Measurements from ENCODE around the gene GLIPR1.
A peak's percentile ranks its signal among the peaks of the same experiment; 100 is the strongest.
"Not testable (repeated sequence)": the region's sequence is repeated elsewhere in the genome, so short reads cannot be mapped to it uniquely, and the experiment has no call there.

The GLIPR1 gene

GRCh38 chr12:75511116-75512048 lies 30.8 kb downstream of the GLIPR1 start, which contains the start of gene KRR1:
Gene KRR1 (minus strand): TSS chr12:75511609. CDS start chr12:75511597, 12 bp downstream.
- peak within 1 kb of the TSS; percentile 99 for H3K4me3 Mint-ChIP-seq
- H3K4me1 Mint-ChIP-seq, result peaks cover 22% of the 10 kb centered on the region
- ATAC-seq (ENCODE audit: low read depth) (peak; percentile 94), DNase-seq (ENCODE audit: low spot score in 2 of 2) (peak; percentile 73 to 77)
- H3K9me3 Mint-ChIP-seq, result no peaks in the 10 kb centered on the region
- H3K27ac Mint-ChIP-seq, result peak within 1 kb of the TSS; percentile 98
- H3K36me3 Mint-ChIP-seq, result no peaks in the 10 kb centered on the region
- H3K27me3 Mint-ChIP-seq, result no peaks in the 10 kb centered on the region

- not testable (repeated sequence) for H3K27me3 Mint-ChIP-seq; H3K4me1 Mint-ChIP-seq; DNase-seq (ENCODE audit: low spot score in 2 of 2); H3K36me3 Mint-ChIP-seq; ATAC-seq (ENCODE audit: low read depth); H3K9me3 Mint-ChIP-seq; H3K27ac Mint-ChIP-seq; H3K4me3 Mint-ChIP-seq
Observed at GRCh38 chr12:75521224-75521623, 40.7 kb downstream of the GLIPR1 start.

- not testable (repeated sequence) for H3K27ac Mint-ChIP-seq; H3K36me3 Mint-ChIP-seq; H3K4me1 Mint-ChIP-seq; ATAC-seq (ENCODE audit: low read depth); H3K9me3 Mint-ChIP-seq; H3K27me3 Mint-ChIP-seq; H3K4me3 Mint-ChIP-seq; DNase-seq (ENCODE audit: low spot score in 2 of 2)
Observed at GRCh38 chr12:75522124-75522523, 41.6 kb downstream of the GLIPR1 start.

GRCh38 chr12:75525263-75525662 lies 44.7 kb downstream of the GLIPR1 start:
- no peak overlapping the region for H3K27ac Mint-ChIP-seq
- peaks cover 10% of the 10 kb centered on the region for H3K27me3 Mint-ChIP-seq
- H3K9me3 Mint-ChIP-seq, result peaks cover 1% of the 10 kb centered on the region
- peaks cover 2% of the 10 kb centered on the region for H3K36me3 Mint-ChIP-seq
- DNase-seq (ENCODE audit: low spot score in 2 of 2) (no peak), ATAC-seq (ENCODE audit: low read depth) (no peak)
- peaks cover 5% of the 10 kb centered on the region for H3K4me1 Mint-ChIP-seq
- H3K4me3 Mint-ChIP-seq, result no peak overlapping the region

GRCh38 chr12:75526655-75527511 lies 46.3 kb downstream of the GLIPR1 start:
- DNase-seq (ENCODE audit: low spot score in 2 of 2), result peak in 1 of 2 donors; percentile 20
- H3K27ac Mint-ChIP-seq, result no peak overlapping the region

GRCh38 chr12:75528272-75528671 lies 47.7 kb downstream of the GLIPR1 start:
- no peaks in the 10 kb centered on the region for H3K9me3 Mint-ChIP-seq
- no peak for ATAC-seq (ENCODE audit: low read depth)
- no peak for DNase-seq (ENCODE audit: low spot score in 2 of 2)
- H3K27me3 Mint-ChIP-seq, result peaks cover 5% of the 10 kb centered on the region
- H3K36me3 Mint-ChIP-seq, result no peaks in the 10 kb centered on the region
- H3K27ac Mint-ChIP-seq, result no peak overlapping the region
- H3K4me1 Mint-ChIP-seq, result peaks cover 5% of the 10 kb centered on the region
- no peak overlapping the region for H3K4me3 Mint-ChIP-seq

More at GRCh38 chr12:75526655-75527511, 46.3 kb downstream of the GLIPR1 start:
- H3K9me3 Mint-ChIP-seq, result no peaks in the 10 kb centered on the region
- no peak overlapping the region for H3K4me3 Mint-ChIP-seq
- peaks cover 5% of the 10 kb centered on the region for H3K4me1 Mint-ChIP-seq
- peaks cover 2% of the 10 kb centered on the region for H3K36me3 Mint-ChIP-seq
- ATAC-seq (ENCODE audit: low read depth), result peak; percentile 84
- peaks cover 10% of the 10 kb centered on the region for H3K27me3 Mint-ChIP-seq

GRCh38 chr12:75528692-75529091 lies 48.1 kb downstream of the GLIPR1 start:
- Mint-ChIP-seq H3K27ac (no peak overlapping the region), H3K9me3 (no peaks in the 10 kb centered on the region), H3K36me3 (no peaks in the 10 kb centered on the region), H3K4me1 (peaks cover 5% of the 10 kb centered on the region), H3K4me3 (no peak overlapping the region), H3K27me3 (peaks cover 5% of the 10 kb centered on the region)
- DNase-seq (ENCODE audit: low spot score in 2 of 2), result no peak
- ATAC-seq (ENCODE audit: low read depth), result no peak

GRCh38 chr12:75529316-75529715 lies 48.8 kb downstream of the GLIPR1 start:
- Mint-ChIP-seq H3K27me3 (peaks cover 5% of the 10 kb centered on the region), H3K36me3 (no peaks in the 10 kb centered on the region), H3K9me3 (no peaks in the 10 kb centered on the region), H3K4me1 (peaks cover 5% of the 10 kb centered on the region), H3K4me3 (no peak overlapping the region), H3K27ac (no peak overlapping the region)
- DNase-seq (ENCODE audit: low spot score in 2 of 2) (no peak), ATAC-seq (ENCODE audit: low read depth) (no peak)

GRCh38 chr12:75529826-75530225 lies 49.3 kb downstream of the GLIPR1 start:
- H3K27ac Mint-ChIP-seq, result no peak overlapping the region
- ATAC-seq (ENCODE audit: low read depth), result no peak

GRCh38 chr12:75533239-75533638 lies 52.7 kb downstream of the GLIPR1 start:
- no peak for DNase-seq (ENCODE audit: low spot score in 2 of 2)
- H3K9me3 Mint-ChIP-seq, result no peaks in the 10 kb centered on the region
- no peak overlapping the region for H3K27ac Mint-ChIP-seq
- H3K4me1 Mint-ChIP-seq, result no peaks in the 10 kb centered on the region
- no peak overlapping the region for H3K4me3 Mint-ChIP-seq
- ATAC-seq (ENCODE audit: low read depth), result no peak
- peaks cover 4% of the 10 kb centered on the region for H3K27me3 Mint-ChIP-seq
- no peaks in the 10 kb centered on the region for H3K36me3 Mint-ChIP-seq

More at GRCh38 chr12:75529826-75530225, 49.3 kb downstream of the GLIPR1 start:
- H3K9me3 Mint-ChIP-seq, result no peaks in the 10 kb centered on the region
- H3K4me3 Mint-ChIP-seq, result no peak overlapping the region
- H3K27me3 Mint-ChIP-seq, result peaks cover 5% of the 10 kb centered on the region
- no peak for DNase-seq (ENCODE audit: low spot score in 2 of 2)
- peaks cover 5% of the 10 kb centered on the region for H3K4me1 Mint-ChIP-seq
- no peaks in the 10 kb centered on the region for H3K36me3 Mint-ChIP-seq

GRCh38 chr12:75539889-75540288 lies 59.3 kb downstream of the GLIPR1 start:
- Mint-ChIP-seq H3K27ac (no peak overlapping the region), H3K27me3 (peaks cover 7% of the 10 kb centered on the region), H3K4me3 (no peak overlapping the region), H3K9me3 (no peaks in the 10 kb centered on the region), H3K4me1 (no peaks in the 10 kb centered on the region), H3K36me3 (no peaks in the 10 kb centered on the region)
- ATAC-seq (ENCODE audit: low read depth), result no peak
- no peak for DNase-seq (ENCODE audit: low spot score in 2 of 2)

- H3K4me3 Mint-ChIP-seq, result no peak overlapping the region
- no peaks in the 10 kb centered on the region for H3K4me1 Mint-ChIP-seq
- H3K27me3 Mint-ChIP-seq, result peaks cover 8% of the 10 kb centered on the region
- H3K27ac Mint-ChIP-seq, result no peak overlapping the region
- no peak for ATAC-seq (ENCODE audit: low read depth)
- DNase-seq (ENCODE audit: low spot score in 2 of 2), result no peak
- H3K36me3 Mint-ChIP-seq, result no peaks in the 10 kb centered on the region
- H3K9me3 Mint-ChIP-seq, result no peaks in the 10 kb centered on the region
Observed at GRCh38 chr12:75542942-75543341, 62.4 kb downstream of the GLIPR1 start.

GRCh38 chr12:75543529-75543928 lies 63.0 kb downstream of the GLIPR1 start:
- Mint-ChIP-seq H3K4me3 (no peak overlapping the region), H3K9me3 (no peaks in the 10 kb centered on the region), H3K36me3 (no peaks in the 10 kb centered on the region), H3K27ac (no peak overlapping the region), H3K4me1 (no peaks in the 10 kb centered on the region), H3K27me3 (peaks cover 8% of the 10 kb centered on the region)
- ATAC-seq (ENCODE audit: low read depth) (no peak), DNase-seq (ENCODE audit: low spot score in 2 of 2) (no peak)

GRCh38 chr12:75545636-75546035 lies 65.1 kb downstream of the GLIPR1 start:
- Mint-ChIP-seq H3K4me3 (no peak overlapping the region), H3K27me3 (peaks cover 6% of the 10 kb centered on the region), H3K9me3 (no peaks in the 10 kb centered on the region), H3K4me1 (no peaks in the 10 kb centered on the region), H3K27ac (no peak overlapping the region), H3K36me3 (no peaks in the 10 kb centered on the region)
- ATAC-seq (ENCODE audit: low read depth), result no peak
- no peak for DNase-seq (ENCODE audit: low spot score in 2 of 2)

Data from memory B cell (primary cell).